ENCODE results near the gene NUDCD2.
"Not testable (repeated sequence)": the region's sequence is repeated elsewhere in the genome, so short reads cannot be mapped to it uniquely, and the experiment has no call there.

NUDCD2 gene

GRCh38 chr5:163460562-163461171 lies 765 bp upstream of the NUDCD2 start, which contains the start of gene HMMR:
Gene HMMR, plus strand, starts transcription at chr5:163460632. Its CDS starts 61 bp downstream, at chr5:163460693.
- H3K27me3 ChIP-seq (ENCODE audit: control insufficient read depth, insufficient read depth, low read length): no peaks in the 10 kb centered on the region
- H3K4me3 ChIP-seq (ENCODE audit: low read depth, low read length): peak within 1 kb of the TSS; percentile 99
- no peaks in the 10 kb centered on the region for H3K36me3 ChIP-seq (ENCODE audit: control insufficient read depth, insufficient read depth, low read length)
- H3K9me3 ChIP-seq (ENCODE audit: control insufficient read depth, insufficient read depth, low read length): no peaks in the 10 kb centered on the region
- H3K9ac ChIP-seq (ENCODE audit: low read depth, low read length): peak within 1 kb of the TSS; percentile 95
- no peaks in the 10 kb centered on the region for H3K4me1 ChIP-seq (ENCODE audit: control insufficient read depth, insufficient read depth, low read length)

- H3K9me3 ChIP-seq (ENCODE audit: control insufficient read depth, insufficient read depth, low read length): no peaks in the 10 kb centered on the region
- H3K4me1 ChIP-seq (ENCODE audit: control insufficient read depth, insufficient read depth, low read length): no peaks in the 10 kb centered on the region
- no peaks in the 10 kb centered on the region for H3K27me3 ChIP-seq (ENCODE audit: control insufficient read depth, insufficient read depth, low read length)
- peak overlapping the region; percentile 96 for H3K4me3 ChIP-seq (ENCODE audit: low read depth, low read length)
- no peaks in the 10 kb centered on the region for H3K36me3 ChIP-seq (ENCODE audit: control insufficient read depth, insufficient read depth, low read length)
- peak overlapping the region; percentile 95 for H3K9ac ChIP-seq (ENCODE audit: low read depth, low read length)
These were observed 462 bp downstream of the NUDCD2 start for GRCh38 chr5:163459462-163459818.

- Histone ChIP-seq H3K27me3 (ENCODE audit: control insufficient read depth, insufficient read depth, low read length) (no peaks in the 10 kb centered on the region), H3K4me1 (ENCODE audit: control insufficient read depth, insufficient read depth, low read length) (no peaks in the 10 kb centered on the region), H3K36me3 (ENCODE audit: control insufficient read depth, insufficient read depth, low read length) (no peaks in the 10 kb centered on the region), H3K9me3 (ENCODE audit: control insufficient read depth, insufficient read depth, low read length) (no peaks in the 10 kb centered on the region), H3K4me3 (ENCODE audit: low read depth, low read length) (peak overlapping the region; percentile 96), H3K9ac (ENCODE audit: low read depth, low read length) (peak overlapping the region; percentile 95)
These were observed 1.0 kb downstream of the NUDCD2 start for GRCh38 chr5:163458778-163459385.

- Histone ChIP-seq H3K4me1 (ENCODE audit: control insufficient read depth, insufficient read depth, low read length) (no peaks in the 10 kb centered on the region), H3K36me3 (ENCODE audit: control insufficient read depth, insufficient read depth, low read length) (no peaks in the 10 kb centered on the region), H3K27me3 (ENCODE audit: control insufficient read depth, insufficient read depth, low read length) (no peaks in the 10 kb centered on the region), H3K9ac (ENCODE audit: low read depth, low read length) (no peak overlapping the region), H3K9me3 (ENCODE audit: control insufficient read depth, insufficient read depth, low read length) (no peaks in the 10 kb centered on the region), H3K4me3 (ENCODE audit: low read depth, low read length) (no peak overlapping the region)
These were observed 3.1 kb downstream of the NUDCD2 start for GRCh38 chr5:163456840-163457239.

GRCh38 chr5:163456029-163456589 lies 3.8 kb downstream of the NUDCD2 start:
- no peaks in the 10 kb centered on the region for H3K36me3 ChIP-seq (ENCODE audit: control insufficient read depth, insufficient read depth, low read length)
- no peak overlapping the region for H3K4me3 ChIP-seq (ENCODE audit: low read depth, low read length)
- no peak overlapping the region for H3K9ac ChIP-seq (ENCODE audit: low read depth, low read length)
- H3K27me3 ChIP-seq (ENCODE audit: control insufficient read depth, insufficient read depth, low read length): no peaks in the 10 kb centered on the region
- no peaks in the 10 kb centered on the region for H3K9me3 ChIP-seq (ENCODE audit: control insufficient read depth, insufficient read depth, low read length)
- no peaks in the 10 kb centered on the region for H3K4me1 ChIP-seq (ENCODE audit: control insufficient read depth, insufficient read depth, low read length)

- not testable (repeated sequence) for H3K36me3 ChIP-seq (ENCODE audit: control insufficient read depth, insufficient read depth, low read length); H3K4me1 ChIP-seq (ENCODE audit: control insufficient read depth, insufficient read depth, low read length); H3K9ac ChIP-seq (ENCODE audit: low read depth, low read length); H3K27me3 ChIP-seq (ENCODE audit: control insufficient read depth, insufficient read depth, low read length); H3K4me3 ChIP-seq (ENCODE audit: low read depth, low read length); H3K9me3 ChIP-seq (ENCODE audit: control insufficient read depth, insufficient read depth, low read length)
These were observed 4.5 kb downstream of the NUDCD2 start for GRCh38 chr5:163455406-163455805.

GRCh38 chr5:163453705-163454104 lies 6.2 kb downstream of the NUDCD2 start:
- no peak overlapping the region for H3K4me3 ChIP-seq (ENCODE audit: low read depth, low read length)
- no peaks in the 10 kb centered on the region for H3K36me3 ChIP-seq (ENCODE audit: control insufficient read depth, insufficient read depth, low read length)

GRCh38 chr5:163451489-163451888 lies 8.4 kb downstream of the NUDCD2 start:
- no peak overlapping the region for H3K9ac ChIP-seq (ENCODE audit: low read depth, low read length)
- no peaks in the 10 kb centered on the region for H3K9me3 ChIP-seq (ENCODE audit: control insufficient read depth, insufficient read depth, low read length)
- H3K4me3 ChIP-seq (ENCODE audit: low read depth, low read length): no peak overlapping the region
- no peaks in the 10 kb centered on the region for H3K36me3 ChIP-seq (ENCODE audit: control insufficient read depth, insufficient read depth, low read length)
- no peaks in the 10 kb centered on the region for H3K27me3 ChIP-seq (ENCODE audit: control insufficient read depth, insufficient read depth, low read length)
- H3K4me1 ChIP-seq (ENCODE audit: control insufficient read depth, insufficient read depth, low read length): no peaks in the 10 kb centered on the region

More at GRCh38 chr5:163453705-163454104, 6.2 kb downstream of the NUDCD2 start:
- Histone ChIP-seq H3K9ac (ENCODE audit: low read depth, low read length) (no peak overlapping the region), H3K9me3 (ENCODE audit: control insufficient read depth, insufficient read depth, low read length) (no peaks in the 10 kb centered on the region), H3K27me3 (ENCODE audit: control insufficient read depth, insufficient read depth, low read length) (no peaks in the 10 kb centered on the region), H3K4me1 (ENCODE audit: control insufficient read depth, insufficient read depth, low read length) (no peaks in the 10 kb centered on the region)

- no peak overlapping the region for H3K4me3 ChIP-seq (ENCODE audit: low read depth, low read length)
- H3K4me1 ChIP-seq (ENCODE audit: control insufficient read depth, insufficient read depth, low read length): no peaks in the 10 kb centered on the region
- H3K27me3 ChIP-seq (ENCODE audit: control insufficient read depth, insufficient read depth, low read length): no peaks in the 10 kb centered on the region
- peaks cover 10% of the 10 kb centered on the region for H3K36me3 ChIP-seq (ENCODE audit: control insufficient read depth, insufficient read depth, low read length)
- no peak overlapping the region for H3K9ac ChIP-seq (ENCODE audit: low read depth, low read length)
- H3K9me3 ChIP-seq (ENCODE audit: control insufficient read depth, insufficient read depth, low read length): no peaks in the 10 kb centered on the region
These were observed 11.4 kb downstream of the NUDCD2 start for GRCh38 chr5:163448491-163448890.

GRCh38 chr5:163447875-163448274 lies 12.0 kb downstream of the NUDCD2 start:
- H3K9ac ChIP-seq (ENCODE audit: low read depth, low read length): no peak overlapping the region
- H3K4me3 ChIP-seq (ENCODE audit: low read depth, low read length): no peak overlapping the region
- H3K9me3 ChIP-seq (ENCODE audit: control insufficient read depth, insufficient read depth, low read length): no peaks in the 10 kb centered on the region
- no peaks in the 10 kb centered on the region for H3K4me1 ChIP-seq (ENCODE audit: control insufficient read depth, insufficient read depth, low read length)
- no peaks in the 10 kb centered on the region for H3K27me3 ChIP-seq (ENCODE audit: control insufficient read depth, insufficient read depth, low read length)
- peaks cover 11% of the 10 kb centered on the region for H3K36me3 ChIP-seq (ENCODE audit: control insufficient read depth, insufficient read depth, low read length)

GRCh38 chr5:163447191-163447590 lies 12.7 kb downstream of the NUDCD2 start:
- no peak overlapping the region for H3K9ac ChIP-seq (ENCODE audit: low read depth, low read length)
- H3K4me3 ChIP-seq (ENCODE audit: low read depth, low read length): no peak overlapping the region
- H3K4me1 ChIP-seq (ENCODE audit: control insufficient read depth, insufficient read depth, low read length): no peaks in the 10 kb centered on the region
- no peaks in the 10 kb centered on the region for H3K27me3 ChIP-seq (ENCODE audit: control insufficient read depth, insufficient read depth, low read length)
- no peaks in the 10 kb centered on the region for H3K9me3 ChIP-seq (ENCODE audit: control insufficient read depth, insufficient read depth, low read length)
- peaks cover 11% of the 10 kb centered on the region for H3K36me3 ChIP-seq (ENCODE audit: control insufficient read depth, insufficient read depth, low read length)

- H3K27me3 ChIP-seq (ENCODE audit: control insufficient read depth, insufficient read depth, low read length): no peaks in the 10 kb centered on the region
- no peak overlapping the region for H3K4me3 ChIP-seq (ENCODE audit: low read depth, low read length)
- H3K36me3 ChIP-seq (ENCODE audit: control insufficient read depth, insufficient read depth, low read length): peaks cover 16% of the 10 kb centered on the region
- no peak overlapping the region for H3K9ac ChIP-seq (ENCODE audit: low read depth, low read length)
- no peaks in the 10 kb centered on the region for H3K4me1 ChIP-seq (ENCODE audit: control insufficient read depth, insufficient read depth, low read length)
- H3K9me3 ChIP-seq (ENCODE audit: control insufficient read depth, insufficient read depth, low read length): no peaks in the 10 kb centered on the region
These were observed 14.6 kb downstream of the NUDCD2 start for GRCh38 chr5:163445345-163445744.
